ENCODE measurements around the gene LGR5.

DNA sequence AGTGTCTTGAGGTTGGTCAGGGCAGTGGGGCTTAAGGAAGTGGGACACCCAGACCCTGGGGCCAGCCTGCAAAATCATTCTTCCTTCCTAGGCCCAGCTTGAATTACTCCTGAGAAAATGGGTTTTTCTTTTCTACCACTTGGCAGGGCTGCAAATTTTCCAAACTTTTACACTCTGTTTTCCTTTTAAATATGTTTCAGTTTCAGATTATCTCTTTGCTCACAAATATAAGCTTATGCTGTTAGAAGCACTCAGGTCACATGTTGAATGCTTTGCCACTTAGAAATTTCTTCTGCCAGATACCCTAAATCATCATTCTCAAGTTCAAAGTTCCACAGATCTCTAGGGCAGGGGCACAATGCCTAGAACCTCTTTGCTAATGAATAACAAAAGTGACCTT, 2.9 kb upstream of the LGR5 start:
- no peak for TF ChIP-seq CTCF (conservative IDR thresholded peaks at IDR 0.05; ENCODE audit: low read depth, low read length)
- no peak for TF ChIP-seq EZH2 (IDR thresholded peaks at IDR 0.05; ENCODE audit: borderline replicate concordance, low read depth, low read length, poor library complexity, severe bottlenecking)

All from A673 (cell line).